22Rv1 (cell line): ENCODE results near the gene ACAD10.
"Not testable (repeated sequence)": the region's sequence is repeated elsewhere in the genome, so short reads cannot be mapped to it uniquely, and the experiment has no call there.

Experiments used
- H3K27ac ChIP-seq: fragments of 450-650 bp; 2 replicates; pipeline ENCODE4 v1.5.1; 2017
- CTCF ChIP-seq: fragments of 450-650 bp; IDR thresholded peaks from 2 replicates; pipeline ENCODE4 v1.5.1; 2017; ENCODE audit warnings: mild to moderate bottlenecking
- ZFX ChIP-seq: fragments of 450-650 bp; IDR thresholded peaks from 2 replicates; pipeline ENCODE4 v1.6.1; 2017; ENCODE audit warnings: antibody characterized with exemption, borderline replicate concordance

The ACAD10 gene

DNA sequence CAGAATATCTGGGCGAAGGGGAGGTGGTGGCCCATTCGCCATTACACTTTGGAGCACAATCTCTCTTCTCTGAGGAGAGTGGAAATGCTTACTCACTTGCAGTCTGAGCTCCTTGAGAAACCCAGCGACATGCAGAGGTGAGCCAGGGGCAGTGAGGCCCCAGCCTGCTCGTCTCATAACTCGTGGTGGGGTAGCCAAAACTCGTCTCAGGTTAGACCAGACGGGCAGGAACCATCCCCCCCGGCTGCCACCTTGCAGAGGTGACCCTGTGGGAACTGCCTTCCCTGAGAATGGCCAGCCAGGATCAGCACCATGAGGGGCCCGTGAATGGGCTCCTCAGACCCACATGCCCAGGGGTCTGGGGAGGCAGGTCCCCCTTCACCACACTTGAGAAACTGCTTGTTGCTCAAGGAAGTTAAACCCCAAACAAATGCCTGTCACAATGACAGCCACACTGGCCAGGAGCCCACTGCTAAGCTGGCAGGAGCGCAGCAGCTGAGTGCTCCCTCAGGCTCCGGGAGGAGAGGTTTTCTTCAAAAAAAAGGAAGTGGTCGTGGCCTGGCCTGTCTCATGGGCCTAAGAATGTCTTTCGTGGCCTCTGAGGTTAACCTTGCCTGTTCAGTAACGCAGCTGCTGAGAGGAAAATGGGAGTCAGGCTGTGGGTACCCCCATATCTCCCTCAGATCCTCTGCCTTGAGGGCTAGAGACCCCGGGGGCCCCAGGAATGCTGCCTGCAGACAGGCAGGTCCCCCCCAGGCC lies 71.7 kb downstream of the ACAD10 start:
- no peak overlapping the region for H3K27ac ChIP-seq
- TF ChIP-seq ZFX, result no peak
- TF ChIP-seq CTCF, result no peak

GRCh38 chr12:111758120-111758561 lies 72.3 kb downstream of the ACAD10 start:
- no peak overlapping the region for H3K27ac ChIP-seq
- TF ChIP-seq CTCF, result no peak
- no peak for TF ChIP-seq ZFX

DNA sequence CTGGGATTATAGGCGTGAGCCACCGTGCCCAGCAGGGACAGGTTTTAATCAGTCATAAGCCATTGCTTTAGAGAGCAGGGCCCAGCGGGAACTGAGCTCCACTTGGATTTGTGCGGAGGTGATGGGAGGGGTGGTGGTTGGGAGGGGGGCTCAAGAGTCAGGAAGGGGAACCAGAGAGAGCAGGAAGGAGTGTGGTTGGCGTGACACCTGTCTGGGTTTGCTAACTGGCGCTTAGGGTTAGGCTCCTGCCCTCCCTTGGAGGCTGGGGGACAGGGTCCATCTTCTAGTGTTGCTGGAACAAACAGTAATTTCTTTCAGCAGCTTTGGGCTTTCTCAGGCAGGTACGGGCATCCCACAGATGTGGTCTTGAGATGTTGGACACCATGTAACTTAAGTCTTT lies 73.4 kb downstream of the ACAD10 start:
- H3K27ac ChIP-seq, result no peak overlapping the region
- TF ChIP-seq ZFX (no peak), CTCF (no peak)

- H3K27ac ChIP-seq, result no peak overlapping the region
- TF ChIP-seq ZFX, result no peak
- no peak for TF ChIP-seq CTCF
Measured at GRCh38 chr12:111759991-111760390, 74.1 kb downstream of the ACAD10 start.

GRCh38 chr12:111761099-111761498 lies 75.2 kb downstream of the ACAD10 start:
- no peak for TF ChIP-seq CTCF
- no peak for TF ChIP-seq ZFX
- H3K27ac ChIP-seq, result no peak overlapping the region

DNA sequence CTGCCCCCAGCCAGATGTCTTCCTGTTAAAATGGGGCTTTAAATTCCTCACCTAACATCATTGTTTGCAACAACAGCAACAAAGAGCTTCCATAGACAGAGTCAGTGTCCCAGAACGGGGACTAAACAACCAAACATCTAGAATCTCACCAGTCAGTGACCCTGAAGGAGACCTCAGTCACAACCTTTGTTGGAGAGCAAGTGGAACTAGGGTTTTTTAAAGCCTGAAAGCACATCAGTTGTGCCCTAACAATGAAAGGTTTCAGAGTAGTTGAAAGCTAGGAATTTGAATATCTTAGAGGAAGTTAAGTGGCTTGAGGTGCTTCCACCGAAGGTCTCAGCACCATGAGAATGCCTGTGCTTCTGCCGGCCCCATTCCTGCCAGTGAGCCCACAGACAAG lies 75.9 kb downstream of the ACAD10 start:
- TF ChIP-seq CTCF (no peak), ZFX (no peak)
- H3K27ac ChIP-seq, result no peak overlapping the region

DNA sequence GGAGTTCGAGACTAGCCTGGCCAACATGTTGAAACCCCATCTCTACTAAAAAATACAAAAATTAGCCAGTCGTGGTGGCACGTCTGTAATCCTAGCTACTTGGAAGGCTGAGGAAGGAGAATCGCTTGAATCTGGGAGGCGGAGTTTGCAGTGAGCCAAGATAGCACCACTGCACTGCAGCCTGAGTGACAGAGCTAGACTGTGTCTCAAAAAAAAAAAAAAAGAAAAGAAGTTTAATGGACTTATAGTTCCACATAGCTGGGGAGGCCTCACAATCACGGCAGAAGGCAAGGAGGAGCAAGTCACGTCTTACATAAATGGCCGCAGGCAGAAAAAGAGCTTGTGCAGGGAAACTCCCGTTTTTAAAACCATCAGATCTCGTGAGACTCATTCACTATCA lies 77.7 kb downstream of the ACAD10 start:
- H3K27ac ChIP-seq, result not testable (repeated sequence)
